Heart right ventricle (tissue), 16 donors: Measurements from ENCODE around the gene DENND6A. TPM values are rescaled to one million over a fixed set of nuclear protein-coding genes. Genes with fewer than 3 reads are reported as not detected.

ENCODE experiments used
- ATAC-seq, 8 donors: fragments of 200-7000 bp; cut with Tn5 transposase; one replicate each; pipeline ENCODE4 v1.9.1; 2020; ENCODE audit warnings: mild to moderate bottlenecking in 8 of 8, moderate library complexity in 8 of 8, moderate number of reproducible peaks in 1 of 8
- DNase-seq, 2 donors: peaks; one replicate each; pipeline ENCODE4 v3.0.0-alpha.2; 2020
- H3K27ac ChIP-seq, 10 donors: fragments of 200-600 bp; sonication (generic) in 2 of 10; one replicate each; pipeline versions ENCODE4 v1.5.0 to v1.8.0; 2020 to 2022; ENCODE audit warnings: mild to moderate bottlenecking in 3 of 10
- H3K27me3 ChIP-seq, 7 donors: fragments of 200-600 bp; one replicate each; pipeline ENCODE4 v1.8.0; 2021 to 2022; ENCODE audit warnings: mild to moderate bottlenecking in 2 of 7
- H3K36me3 ChIP-seq, 9 donors: fragments of 200-600 bp; sonication (generic) in 1 of 9; one replicate each; pipeline versions ENCODE4 v1.5.0 to v1.8.0; 2020 to 2022; ENCODE audit warnings: mild to moderate bottlenecking in 2 of 9
- H3K4me1 ChIP-seq, 9 donors: fragments of 200-600 bp; sonication (generic) in 1 of 9; one replicate each; pipeline versions ENCODE4 v1.5.0 to v1.8.0; 2020 to 2022; ENCODE audit warnings: mild to moderate bottlenecking in 4 of 9
- H3K4me3 ChIP-seq, 10 donors: fragments of 200-600 bp; sonication (generic) in 2 of 10; one replicate each; pipeline versions ENCODE4 v1.5.0 to v1.8.0; 2020 to 2022; ENCODE audit warnings: mild to moderate bottlenecking in 7 of 10, moderate library complexity in 2 of 10
- H3K9me3 ChIP-seq, 11 donors: fragments of 200-600 bp in 10 of 11; sonication (generic) in 2 of 11; one replicate each; pipeline versions ENCODE4 v1.5.0 to v1.8.0; 2013 to 2022; ENCODE audit warnings: mild to moderate bottlenecking in 2 of 11, control low read depth in 1 of 11, moderate library complexity in 1 of 11
- WGBS, 2 donors: extraction: QIAGEN DNeasy Blood & Tissue Kit; methylation state at CpG; one replicate each; pipeline ENCODE4 v1.1.7; 2013; ENCODE audit warnings: inconsistent platforms in 1 of 2; 5-methylcytosine and 5-hydroxymethylcytosine counted together
- intact Hi-C, 10 donors: fragments of 100-400 bp; cut with DNase I; formaldehyde crosslinking; loops; one replicate each; pipeline versions ENCODE4 v1.11.1 to v1.14.2; 2022
- long read RNA-seq, 3 donors: library from polyadenylated mRNA; unstranded; transcript quantifications; one replicate each; pipeline ENCODE4 v2.0.0, GENCODE V29; 2020 to 2021
- polyA plus RNA-seq, 2 donors: library from polyadenylated mRNA; stranded (reverse); fragments of 200-250 nt; gene quantifications; one replicate each; pipeline ENCODE4 v1.2.3, GENCODE V29; 2013
- total RNA-seq, 10 donors: library from RNA; stranded (reverse); fragmentation: NEBNext Ultra II Directional in 3 of 10; extraction: Animal tissue kit (Norgen Biotek cat#: 25700) in 3 of 10; gene quantifications; one replicate each; pipeline versions ENCODE4 v1.2.1 to v1.2.4, GENCODE V29; 2021 to 2023
- TF ChIP-seq, protein P1 (sequence below), 9 donors: fragments of 200-600 bp; sonication (generic) in 2 of 9; IDR thresholded peaks; one replicate each; pipeline versions ENCODE4 v1.5.0 to v1.8.0; 2021 to 2022; ENCODE audit warnings: antibody characterized with exemption in 9 of 9, mild to moderate bottlenecking in 5 of 9, moderate library complexity in 1 of 9
- donor health status: Arrhythmogenic right ventricular cardiomyopathy.
- donor health status: ischemic (EF 13 %, LVEDD 7.1; RV severe dilation, severe dysfunction).
- donor health status: healthy with polysubstance abuse.
- donor health status: DM: no; HTN: yes; CAD: no.
- donor health status: DM: no; HTN: no; CAD: no.
- donor health status: ischemic (EF 25% LVEDD 6.9; RV normal size, moderate dysfunction).
- donor health status: ischemic (EF 25% LVEDD 5.7; RV mildly dilated, moderate dysfunction).
- donor health status: healthy.
- donor health status: DM: yes; HTN: yes; CAD: no.
- donor health status: Ischemic cardiomyopathy.
- donor health status: ischemic (EF 35%, LVEDD 5.7; RV mildly dilated, moderate dysfunction).
- donor health status: nonischemic (EF 11% LVEDD 7.7; RV severe dilation, severe dysfunction).
- donor health status: DM: yes; HTN: yes; CAD: no.
- donor health status: PGD.
- donor health status: ischemic (EF 29% LVEDD 5.4; RV normal size, mild dysfunction).
- donor health status: nonischemic (EF 23%, LVEDD 6.1; RV moderate dilation, normal function).

The DENND6A gene, protein sequence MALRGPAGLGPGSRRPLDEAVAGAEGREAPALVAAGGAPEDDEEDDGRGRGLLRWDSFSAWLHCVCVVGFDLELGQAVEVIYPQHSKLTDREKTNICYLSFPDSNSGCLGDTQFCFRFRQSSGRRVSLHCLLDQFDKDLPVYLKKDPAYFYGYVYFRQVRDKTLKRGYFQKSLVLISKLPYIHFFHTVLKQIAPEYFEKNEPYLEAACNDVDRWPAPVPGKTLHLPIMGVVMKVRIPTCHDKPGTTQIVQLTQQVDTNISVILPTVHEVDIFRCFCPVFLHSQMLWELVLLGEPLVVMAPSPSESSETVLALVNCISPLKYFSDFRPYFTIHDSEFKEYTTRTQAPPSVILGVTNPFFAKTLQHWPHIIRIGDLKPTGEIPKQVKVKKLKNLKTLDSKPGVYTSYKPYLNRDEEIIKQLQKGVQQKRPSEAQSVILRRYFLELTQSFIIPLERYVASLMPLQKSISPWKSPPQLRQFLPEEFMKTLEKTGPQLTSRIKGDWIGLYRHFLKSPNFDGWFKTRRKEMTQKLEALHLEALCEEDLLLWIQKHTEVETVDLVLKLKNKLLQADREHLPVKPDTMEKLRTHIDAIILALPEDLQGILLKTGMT
- total RNA-seq (10 to 100 TPM; 13.0 to 28.9 (median 20.0) TPM), polyA plus RNA-seq (10 to 100 TPM in 1 of 2 donors, 1 to 10 TPM in 1; 4.3 to 11.0 TPM)
- long read RNA-seq, donor 1, partial matches to known transcripts, result 1 of 4 reads
- long read RNA-seq, donor 1, other reads (novel, unspliced or antisense), result 3 of 4 reads
- long read RNA-seq, donor 2, full-length matches to known transcripts, result 3 of 6 reads
- long read RNA-seq, donor 2, partial matches to known transcripts, result 1 of 6 reads
- long read RNA-seq, donor 2, other reads (novel, unspliced or antisense), result 2 of 6 reads
- long read RNA-seq, donor 3, partial matches to known transcripts, result 3 of 5 reads
- long read RNA-seq, donor 3, other reads (novel, unspliced or antisense), result 2 of 5 reads

DNA sequence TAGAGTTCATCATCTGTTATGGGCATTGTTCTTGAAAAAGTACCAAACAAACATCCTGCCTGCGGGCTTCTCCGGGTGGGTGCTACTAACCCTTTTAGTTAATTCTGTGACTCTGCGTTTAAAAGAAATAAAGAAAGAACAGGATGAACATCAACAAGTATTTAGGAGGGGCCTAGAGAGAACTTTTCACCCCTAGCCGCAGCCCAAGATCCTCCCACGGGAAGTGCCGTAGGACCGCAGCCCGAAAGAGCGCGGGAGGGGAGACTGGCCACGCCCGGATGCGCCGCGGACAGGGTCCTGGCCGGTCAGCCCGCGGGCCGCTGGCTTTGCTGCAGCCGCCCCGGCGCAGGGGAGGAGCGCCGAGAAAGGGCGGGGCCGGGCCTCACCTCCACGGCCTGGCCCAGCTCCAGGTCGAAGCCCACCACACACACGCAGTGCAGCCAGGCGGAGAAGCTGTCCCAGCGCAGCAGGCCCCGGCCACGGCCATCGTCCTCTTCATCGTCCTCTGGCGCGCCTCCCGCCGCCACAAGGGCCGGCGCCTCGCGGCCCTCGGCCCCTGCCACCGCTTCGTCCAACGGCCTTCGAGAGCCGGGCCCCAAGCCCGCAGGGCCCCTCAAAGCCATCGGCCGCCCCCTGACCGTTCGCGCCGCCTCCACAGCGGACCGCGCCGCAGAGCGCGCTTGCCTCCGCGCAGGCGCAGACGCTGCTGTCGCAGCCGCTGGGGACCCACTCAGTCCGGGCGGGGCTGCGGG, at the start of gene DENND6A:
DENND6A (minus strand) TSS at position 682 of the 752 bp plus-strand sequence; CDS start at position 623, 59 bp downstream.
- Histone ChIP-seq H3K4me3 (peak within 1 kb of the TSS; percentile 70 to 100 (median 92)), H3K9me3 (no peaks in the 10 kb centered on the region), H3K4me1 (peaks cover 4 to 47% (median 40%) of the 10 kb centered on the region in 9 donors), H3K27ac (peak within 1 kb of the TSS; percentile 97 to 100 (median 99)), H3K36me3 (peaks cover 0 to 7% (median 0%) of the 10 kb centered on the region in 9 donors), H3K27me3 (no peaks in the 10 kb centered on the region)
- WGBS, 2 donors, result 0% methylated on average over 66 to 71 of the region's 71 CpGs
- peak; percentile 94 to 99 (median 97) for ATAC-seq
- DNase-seq, result peak; percentile 96 to 98
- TF ChIP-seq, protein P1, sequence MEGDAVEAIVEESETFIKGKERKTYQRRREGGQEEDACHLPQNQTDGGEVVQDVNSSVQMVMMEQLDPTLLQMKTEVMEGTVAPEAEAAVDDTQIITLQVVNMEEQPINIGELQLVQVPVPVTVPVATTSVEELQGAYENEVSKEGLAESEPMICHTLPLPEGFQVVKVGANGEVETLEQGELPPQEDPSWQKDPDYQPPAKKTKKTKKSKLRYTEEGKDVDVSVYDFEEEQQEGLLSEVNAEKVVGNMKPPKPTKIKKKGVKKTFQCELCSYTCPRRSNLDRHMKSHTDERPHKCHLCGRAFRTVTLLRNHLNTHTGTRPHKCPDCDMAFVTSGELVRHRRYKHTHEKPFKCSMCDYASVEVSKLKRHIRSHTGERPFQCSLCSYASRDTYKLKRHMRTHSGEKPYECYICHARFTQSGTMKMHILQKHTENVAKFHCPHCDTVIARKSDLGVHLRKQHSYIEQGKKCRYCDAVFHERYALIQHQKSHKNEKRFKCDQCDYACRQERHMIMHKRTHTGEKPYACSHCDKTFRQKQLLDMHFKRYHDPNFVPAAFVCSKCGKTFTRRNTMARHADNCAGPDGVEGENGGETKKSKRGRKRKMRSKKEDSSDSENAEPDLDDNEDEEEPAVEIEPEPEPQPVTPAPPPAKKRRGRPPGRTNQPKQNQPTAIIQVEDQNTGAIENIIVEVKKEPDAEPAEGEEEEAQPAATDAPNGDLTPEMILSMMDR (IDR thresholded peaks at IDR 0.05), result peak in 2 of 9 donors; percentile 6 to 12
- intact Hi-C loops, result loop anchor here in 8 of 10 donors (1.0 to 10.0 kb wide), 5 partner anchors 62 to 65 kb away; partner anchors contain the start of gene SLMAP (in 7 of the 8)

DNA sequence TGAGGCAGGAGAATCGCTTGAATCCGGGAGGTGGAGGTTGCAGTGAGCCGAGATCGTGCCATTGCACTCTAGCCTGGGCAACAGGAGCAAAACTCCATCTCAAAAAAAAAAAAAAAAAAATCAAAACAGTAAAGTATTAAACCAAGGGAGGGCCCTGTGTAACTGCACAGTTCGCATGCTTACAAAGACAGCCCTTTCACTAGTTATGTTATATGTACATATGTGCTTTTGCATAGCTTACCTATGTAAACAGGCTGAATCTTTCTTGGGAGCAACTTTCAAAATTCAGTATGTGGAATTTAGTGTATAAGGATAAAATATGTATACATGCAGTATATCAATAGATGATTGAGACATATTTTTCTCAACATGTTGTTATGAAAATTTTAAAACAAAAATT, 47.1 kb upstream of the DENND6A start:
- Histone ChIP-seq H3K27ac (no peak overlapping the region), H3K9me3 (no peaks in the 10 kb centered on the region), H3K4me3 (no peak overlapping the region), H3K36me3 (no peaks in the 10 kb centered on the region), H3K4me1 (peaks cover 0 to 23% (median 9%) of the 10 kb centered on the region in 9 donors), H3K27me3 (no peaks in the 10 kb centered on the region)
- intact Hi-C loops, result no loop called here
- no peak for DNase-seq
- ATAC-seq, result no peak
- TF ChIP-seq, protein P1 (IDR thresholded peaks at IDR 0.05), result no peak
- 94 to 97% methylated on average over 5 of the region's 5 CpGs for WGBS, 2 donors

DNA sequence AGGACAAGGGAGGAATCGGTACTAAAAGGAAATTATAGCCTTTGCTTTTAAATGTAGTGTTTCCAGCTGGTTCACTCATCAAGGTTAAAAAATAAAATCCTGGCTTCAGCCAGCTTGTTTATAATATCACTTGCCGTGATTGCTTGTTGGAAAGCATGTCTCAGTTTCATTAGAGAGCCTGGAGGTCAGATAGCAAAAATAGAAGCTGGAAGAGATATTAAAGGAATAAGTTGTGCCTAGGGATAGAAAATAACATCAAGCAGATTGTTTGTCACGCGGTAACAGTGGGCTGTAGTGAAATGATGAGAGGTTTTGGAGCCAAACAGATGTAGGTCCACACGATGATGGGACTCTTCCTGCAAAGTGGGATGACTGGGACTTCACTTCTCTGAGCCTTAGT, 45.5 kb upstream of the DENND6A start:
- peaks cover 0 to 23% (median 9%) of the 10 kb centered on the region in 9 donors for H3K4me1 ChIP-seq
- H3K27ac ChIP-seq, result peak overlapping the region in 9 of 10 donors; percentile 20 to 85 (median 71)
- TF ChIP-seq, protein P1 (IDR thresholded peaks at IDR 0.05), result no peak
- no peaks in the 10 kb centered on the region for H3K27me3 ChIP-seq
- DNase-seq, result no peak
- H3K36me3 ChIP-seq, result no peaks in the 10 kb centered on the region
- H3K9me3 ChIP-seq, result no peaks in the 10 kb centered on the region
- 23 to 26% methylated on average over 5 of the region's 5 CpGs for WGBS, 2 donors
- no peak overlapping the region for H3K4me3 ChIP-seq
- peak in 6 of 8 donors; percentile 38 to 83 (median 64) for ATAC-seq
- intact Hi-C loops, result no loop called here
